Thyroid gland (tissue), 4 donors: ENCODE results near the gene PRSS27.
"Not testable (repeated sequence)": the region's sequence is repeated elsewhere in the genome, so short reads cannot be mapped to it uniquely, and the experiment has no call there.

Experiments used
- CTCF ChIP-seq, 6 experiments: fragments of 200-600 bp in 3 of 6; fragments of 450-650 bp in 3 of 6; sonication (generic) in 3 of 6; IDR thresholded peaks; one replicate each; pipeline ENCODE4 v1.5.1; 2016 to 2019; ENCODE audit warnings: antibody characterized with exemption in 6 of 6, mild to moderate bottlenecking in 2 of 6, inconsistent platforms in 1 of 6, moderate library complexity in 1 of 6
- POLR2A ChIP-seq, 2 donors: fragments of 450-650 bp; IDR thresholded peaks; one replicate each; pipeline ENCODE4 v1.6.1; 2017; ENCODE audit warnings: antibody characterized with exemption in 2 of 2, mild to moderate bottlenecking in 2 of 2, moderate library complexity in 1 of 2

GRCh38 chr16:2676937-2677336 lies 43.1 kb downstream of the PRSS27 start:
- TF ChIP-seq CTCF, POLR2A (IDR thresholded peaks at IDR 0.05): not testable (repeated sequence)
